Lower leg skin (tissue), 4 donors: Measurements from ENCODE around the gene CACNG8. TPM values are rescaled to one million over a fixed set of nuclear protein-coding genes. Genes with fewer than 3 reads are reported as not detected.

ENCODE experiments used
- DNase-seq, 2 donors: peaks; one replicate each; pipeline ENCODE4 v3.0.0-alpha.2; 2019; ENCODE audit warnings: low spot score in 2 of 2
- H3K4me3 ChIP-seq: fragments of 200-600 bp; sonication (generic); 2 replicates; pipeline ENCODE4 v1.5.1; 2017; ENCODE audit warnings: mild to moderate bottlenecking, low read depth; ENCODE audit not compliant: poor library complexity, severe bottlenecking
- CTCF ChIP-seq, 3 donors: fragments of 450-650 bp; IDR thresholded peaks; one replicate each; pipeline ENCODE4 v1.5.1; 2016; ENCODE audit warnings: antibody characterized with exemption in 3 of 3, mild to moderate bottlenecking in 3 of 3, moderate library complexity in 2 of 3
- POLR2A ChIP-seq, 2 donors: fragments of 450-650 bp; IDR thresholded peaks; one replicate each; pipeline ENCODE4 v1.6.1; 2016 to 2017; ENCODE audit warnings: antibody characterized with exemption in 2 of 2, mild to moderate bottlenecking in 1 of 2, moderate library complexity in 1 of 2
- WGBS, 2 donors: methylation state at CpG; one replicate each; pipeline ENCODE4 v1.1.5; 2018; 5-methylcytosine and 5-hydroxymethylcytosine counted together
- intact Hi-C: fragments of 100-400 bp; cut with DNase I; formaldehyde crosslinking; loops from one replicate; pipeline ENCODE4 v1.15.0; 2023; ENCODE audit warnings: low total_unique reads
- total RNA-seq, 4 donors: library from RNA; depleted of rRNA; stranded (reverse); fragments of >200 nt; gene quantifications; one replicate each; pipeline ENCODE4 v1.1.0, GENCODE V29; 2016

The CACNG8 gene
- total RNA-seq, 4 donors from 2014 or later = 0.05 to 0.08 TPM; not detected in 2

GRCh38 chr19:53966931-53967330, 4.2 kb downstream of the CACNG8 start:
- intact Hi-C loops = no loop called here
- 58 to 61% methylated on average over 7 of the region's 7 CpGs for WGBS, 2 donors
- TF ChIP-seq CTCF (IDR thresholded peaks at IDR 0.05) (no peak), POLR2A (IDR thresholded peaks at IDR 0.05) (no peak)
- no peak overlapping the region for H3K4me3 ChIP-seq
- no peak for DNase-seq

- no peak for DNase-seq
- WGBS, 2 donors = 81 to 87% methylated on average over 6 of the region's 6 CpGs
- intact Hi-C loops = no loop called here
- no peak overlapping the region for H3K4me3 ChIP-seq
- TF ChIP-seq POLR2A (IDR thresholded peaks at IDR 0.05) (no peak), CTCF (IDR thresholded peaks at IDR 0.05) (no peak)
These were observed 6.6 kb downstream of the CACNG8 start for GRCh38 chr19:53969366-53969765.

GRCh38 chr19:53971673-53972072, 8.9 kb downstream of the CACNG8 start:
- intact Hi-C loops = no loop called here
- H3K4me3 ChIP-seq = no peak overlapping the region
- DNase-seq = no peak
- WGBS, 2 donors = 63 to 71% methylated on average over 10 of the region's 10 CpGs
- TF ChIP-seq POLR2A (IDR thresholded peaks at IDR 0.05) = no peak
- no peak for TF ChIP-seq CTCF (IDR thresholded peaks at IDR 0.05)

- intact Hi-C loops = no loop called here
- DNase-seq = peak; percentile 82 to 90
These were observed 14.8 kb downstream of the CACNG8 start for GRCh38 chr19:53977429-53977990.

GRCh38 chr19:53977991-53978731, 15.4 kb downstream of the CACNG8 start:
- WGBS, 2 donors = 5 to 6% methylated on average over 20 to 50 of the region's 54 CpGs
- no peak overlapping the region for H3K4me3 ChIP-seq
- TF ChIP-seq CTCF (IDR thresholded peaks at IDR 0.05) (no peak), POLR2A (IDR thresholded peaks at IDR 0.05) (no peak)
- intact Hi-C loops = no loop called here
- peak; percentile 31 to 87 for DNase-seq

More at GRCh38 chr19:53977429-53977990, 14.8 kb downstream of the CACNG8 start:
- H3K4me3 ChIP-seq = no peak overlapping the region
- TF ChIP-seq CTCF (IDR thresholded peaks at IDR 0.05) = no peak
- TF ChIP-seq POLR2A (IDR thresholded peaks at IDR 0.05) = no peak
- WGBS, 2 donors = 1 to 7% methylated on average over 9 of the region's 9 CpGs
